ENCODE measurements around the gene PCDHA1.

PCDHA1 gene

DNA sequence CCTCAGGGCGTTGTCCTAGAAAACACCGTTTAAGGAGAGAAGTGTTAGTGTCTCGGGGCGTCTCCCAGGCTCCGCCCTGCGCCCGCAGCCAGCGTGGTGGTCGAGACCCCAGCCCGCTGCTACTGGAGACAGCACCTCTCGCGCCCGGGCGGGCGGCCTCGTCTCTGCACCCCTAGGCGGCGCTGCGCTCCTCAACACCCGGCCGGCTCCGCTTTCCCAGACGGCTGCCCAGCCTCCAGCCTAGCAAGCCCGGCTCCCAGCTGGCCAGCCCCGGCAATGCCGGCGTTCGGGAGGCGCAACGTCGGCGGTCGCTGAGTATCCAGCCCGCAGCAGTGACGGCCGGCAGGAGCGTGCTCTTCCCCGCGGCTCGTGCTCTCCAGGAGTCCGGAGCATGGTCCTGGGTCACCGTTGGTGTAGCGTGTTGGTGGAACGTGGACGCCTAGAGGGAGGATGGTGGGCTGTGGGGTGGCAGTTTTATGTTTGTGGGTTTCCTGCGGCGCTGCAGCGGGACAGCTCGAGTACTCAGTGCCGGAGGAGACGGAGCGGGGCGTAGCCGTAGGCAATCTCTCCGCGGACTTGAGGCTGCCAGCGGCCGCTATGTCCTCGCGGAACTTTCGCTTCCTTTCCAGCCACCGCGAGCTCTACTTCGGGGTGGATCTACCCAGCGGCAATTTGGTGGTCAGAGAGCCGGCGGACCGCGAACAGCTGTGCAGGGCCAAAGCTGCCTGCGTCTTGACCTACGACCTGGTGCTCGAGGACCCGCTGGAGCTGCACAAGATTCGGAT is 140.7 kb downstream of the PCDHA1 start:
- DNase-seq, result peak; percentile 55 to 77

DNA sequence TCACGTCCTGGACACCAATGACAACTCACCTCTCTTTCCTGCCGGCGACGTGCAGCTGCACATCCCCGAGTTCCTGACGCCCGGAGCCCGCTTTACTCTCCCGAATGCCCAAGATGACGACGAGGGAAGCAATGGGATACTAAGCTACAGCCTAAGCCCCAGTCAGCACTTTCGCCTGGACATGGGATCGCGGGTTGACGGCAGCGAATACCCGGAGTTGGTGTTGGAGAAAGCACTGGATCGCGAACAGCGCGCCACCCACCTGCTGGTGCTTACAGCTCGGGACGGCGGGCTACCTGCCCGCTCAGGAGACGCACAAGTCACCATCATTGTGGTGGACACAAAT is 141.3 kb downstream of the PCDHA1 start:
- DNase-seq, result no peak

DNA sequence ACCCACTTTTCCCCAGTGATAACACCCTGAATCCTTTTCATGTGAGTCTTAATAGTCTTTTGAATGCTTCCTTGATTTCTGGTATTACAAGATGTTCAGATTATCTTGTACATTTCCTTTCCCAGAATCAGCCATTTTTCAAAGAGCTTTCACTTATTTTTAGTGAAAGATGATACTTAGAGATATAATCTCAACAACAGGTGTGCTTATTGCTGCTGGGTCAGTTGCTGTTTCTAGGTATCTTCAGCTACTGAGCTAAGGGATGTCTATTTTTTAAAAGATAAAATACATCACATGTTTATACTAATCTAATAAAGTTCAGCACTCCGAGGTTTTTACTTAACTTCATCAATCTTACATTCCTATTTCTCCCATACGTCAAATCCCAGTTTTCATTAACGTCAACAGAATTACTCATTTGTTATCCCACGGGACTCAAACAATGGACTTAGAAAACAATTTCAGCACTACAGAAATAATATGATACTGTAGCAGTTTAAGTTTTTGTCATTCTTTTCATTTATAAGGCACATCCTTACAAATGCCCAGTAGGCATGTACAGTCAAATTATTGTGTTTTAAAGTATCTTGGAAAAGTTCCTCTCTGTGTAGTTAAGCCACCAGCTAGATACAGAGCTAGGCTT is 149.1 kb downstream of the PCDHA1 start:
- no peak for DNase-seq

DNA sequence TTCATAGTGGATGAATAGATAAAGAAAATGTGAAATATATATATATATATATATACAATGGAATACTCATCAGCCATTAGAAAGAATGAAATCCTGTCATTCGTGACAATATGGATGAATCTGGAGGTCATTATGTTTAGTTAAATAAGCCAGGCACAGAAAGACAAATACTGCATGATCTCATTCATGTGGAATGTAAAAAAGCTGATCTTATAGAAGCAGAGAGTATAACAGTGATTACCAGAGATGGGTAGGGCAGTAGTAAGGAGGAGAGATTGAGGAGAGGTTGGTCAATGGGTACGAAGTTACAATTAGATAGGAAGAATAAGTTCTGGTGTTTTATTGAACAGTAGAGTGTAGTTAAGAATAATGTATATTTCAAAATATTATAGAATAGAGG is 160.6 kb downstream of the PCDHA1 start:
- no peak for DNase-seq

DNA sequence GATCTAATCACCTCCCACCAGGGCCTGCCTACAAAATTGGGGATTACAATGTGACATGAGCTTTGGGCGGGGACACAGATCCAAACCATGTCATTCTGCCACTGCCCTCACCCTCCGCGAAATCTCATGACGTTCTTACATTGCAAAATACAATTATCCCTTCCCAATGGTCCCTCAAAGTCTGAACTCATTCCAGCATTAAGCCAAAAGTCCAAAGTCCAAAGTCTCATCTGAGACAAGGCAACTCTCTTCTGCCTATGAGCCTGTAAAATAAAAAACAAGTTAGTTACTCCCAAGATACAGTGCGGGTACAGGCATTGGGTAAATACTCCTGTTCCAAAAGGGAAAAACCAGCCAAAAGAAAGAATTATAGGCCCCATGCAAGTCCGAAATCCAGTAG is 165.7 kb downstream of the PCDHA1 start:
- no peak for DNase-seq

DNA sequence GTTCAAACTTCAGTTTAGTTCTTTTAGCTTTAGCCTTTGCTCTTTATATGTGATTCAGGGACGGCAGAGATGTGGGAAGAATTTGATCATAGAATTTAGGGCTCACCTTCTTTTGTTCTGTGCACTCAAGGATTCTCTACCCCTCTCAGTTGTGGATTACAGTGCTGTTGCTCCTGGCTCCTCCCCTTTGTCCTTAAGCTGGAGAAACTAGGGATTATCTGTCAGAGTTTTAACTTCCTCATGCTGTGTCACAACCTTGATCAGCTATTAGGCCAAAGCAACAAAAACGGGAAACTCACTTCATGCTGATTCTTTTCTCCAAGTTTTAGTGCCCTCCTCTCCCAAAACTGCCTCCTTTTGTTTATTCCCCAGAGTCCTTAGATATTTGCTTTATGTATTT is 167.3 kb downstream of the PCDHA1 start:
- no peak for DNase-seq

DNA sequence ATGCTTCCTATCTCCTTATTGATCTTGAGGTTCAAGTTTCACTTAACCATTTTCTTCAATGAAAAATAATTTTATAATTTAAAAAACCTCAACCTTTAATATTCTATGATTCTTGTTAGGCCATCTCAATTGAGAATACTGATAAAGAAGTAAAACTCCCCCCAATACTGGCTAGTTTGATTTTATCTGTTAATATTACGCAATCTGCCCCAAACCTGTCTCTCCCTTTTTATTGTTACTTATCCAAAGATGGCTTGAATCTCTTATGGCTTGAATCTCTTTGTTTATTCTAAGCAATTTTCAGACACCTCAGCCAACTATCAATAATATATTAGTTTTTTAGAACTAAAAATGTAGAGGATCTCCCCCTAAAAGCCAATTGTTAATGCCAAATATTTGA is 176.2 kb downstream of the PCDHA1 start:
- no peak for DNase-seq

DNA sequence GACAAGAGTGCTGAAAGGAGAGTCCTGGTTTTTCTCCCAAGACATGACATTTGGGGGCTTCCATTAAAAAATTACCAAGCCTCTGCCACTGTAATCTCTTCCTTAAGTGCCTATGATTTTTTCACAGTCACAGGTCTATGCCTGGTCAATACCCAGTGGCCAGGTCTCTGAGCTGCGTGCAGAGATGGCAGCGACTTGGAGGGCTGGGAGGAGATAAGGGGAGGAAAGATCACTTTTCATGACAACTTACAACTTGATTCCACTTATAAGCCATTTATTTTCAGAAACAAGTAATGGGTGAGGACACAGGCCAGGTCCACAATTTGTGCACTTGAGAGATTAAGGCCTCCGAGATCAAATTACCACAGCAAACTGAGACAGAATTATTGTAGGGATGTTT is 178.4 kb downstream of the PCDHA1 start:
- DNase-seq, result no peak

DNA sequence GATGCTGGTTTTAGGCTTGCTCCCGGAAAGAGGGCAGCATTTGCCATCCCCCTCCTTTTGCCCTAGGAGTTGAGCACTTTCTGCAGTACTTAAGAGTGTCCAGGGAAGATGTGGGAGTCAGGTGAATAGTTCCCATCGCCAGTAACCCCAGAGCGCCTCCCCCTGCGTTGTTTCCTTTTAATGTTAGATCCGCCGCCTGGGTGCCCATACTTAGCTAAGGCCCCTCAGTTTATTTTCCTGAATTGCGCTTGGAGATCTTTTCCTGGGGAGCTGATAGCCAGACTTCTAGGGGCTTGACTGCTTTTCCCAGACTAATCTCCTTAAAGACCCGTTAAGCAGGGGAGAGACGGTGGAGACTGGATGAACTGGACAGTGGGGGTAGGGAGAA is 180.0 kb downstream of the PCDHA1 start:
- no peak for DNase-seq

DNA sequence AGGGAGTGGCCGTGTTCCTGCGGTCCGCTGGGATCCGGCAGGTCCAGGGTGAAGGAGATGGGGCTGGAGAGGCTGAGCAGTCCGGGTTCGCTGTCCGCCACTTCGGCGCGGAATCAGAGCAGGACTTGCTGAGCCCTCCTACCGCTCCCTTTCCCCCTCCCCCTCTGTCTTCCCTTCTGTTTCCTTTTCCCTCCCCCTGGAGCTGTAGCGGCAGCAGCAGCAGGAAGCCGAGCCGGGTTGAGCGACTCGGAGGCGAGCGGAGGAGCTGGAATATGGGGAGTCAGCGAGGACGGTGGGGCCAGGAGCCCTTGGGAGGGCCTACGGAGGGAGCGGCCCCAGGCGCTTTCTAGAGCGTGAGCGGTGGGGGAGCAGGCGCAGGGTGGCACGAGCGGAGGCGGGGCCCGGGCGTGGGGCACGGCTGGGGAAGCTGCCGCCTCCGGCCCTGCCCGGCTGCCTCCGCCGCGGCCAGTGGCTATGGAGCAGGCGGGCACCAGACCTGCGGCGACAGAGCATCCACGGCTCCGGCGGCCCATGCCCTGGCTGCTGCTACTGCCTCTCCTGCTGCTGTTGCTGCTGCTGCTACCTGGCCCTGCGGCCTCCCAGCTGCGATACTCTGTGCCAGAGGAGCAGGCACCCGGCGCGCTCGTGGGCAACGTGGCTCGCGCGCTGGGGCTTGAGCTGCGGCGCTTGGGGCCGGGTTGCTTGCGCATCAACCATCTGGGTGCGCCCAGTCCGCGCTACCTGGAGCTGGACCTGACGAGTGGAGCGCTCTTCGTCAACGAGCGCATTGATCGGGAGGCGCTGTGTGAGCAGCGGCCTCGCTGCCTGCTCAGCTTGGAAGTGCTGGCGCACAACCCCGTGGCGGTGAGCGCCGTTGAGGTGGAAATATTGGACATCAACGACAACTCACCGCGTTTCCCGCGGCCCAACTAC is 180.6 kb downstream of the PCDHA1 start, which contains the start of gene PCDHAC2:
PCDHAC2 (plus strand) TSS at position 184 of the 933 bp plus-strand sequence; CDS start at position 475, 291 bp downstream.
- DNase-seq, result peak; percentile 69

DNA sequence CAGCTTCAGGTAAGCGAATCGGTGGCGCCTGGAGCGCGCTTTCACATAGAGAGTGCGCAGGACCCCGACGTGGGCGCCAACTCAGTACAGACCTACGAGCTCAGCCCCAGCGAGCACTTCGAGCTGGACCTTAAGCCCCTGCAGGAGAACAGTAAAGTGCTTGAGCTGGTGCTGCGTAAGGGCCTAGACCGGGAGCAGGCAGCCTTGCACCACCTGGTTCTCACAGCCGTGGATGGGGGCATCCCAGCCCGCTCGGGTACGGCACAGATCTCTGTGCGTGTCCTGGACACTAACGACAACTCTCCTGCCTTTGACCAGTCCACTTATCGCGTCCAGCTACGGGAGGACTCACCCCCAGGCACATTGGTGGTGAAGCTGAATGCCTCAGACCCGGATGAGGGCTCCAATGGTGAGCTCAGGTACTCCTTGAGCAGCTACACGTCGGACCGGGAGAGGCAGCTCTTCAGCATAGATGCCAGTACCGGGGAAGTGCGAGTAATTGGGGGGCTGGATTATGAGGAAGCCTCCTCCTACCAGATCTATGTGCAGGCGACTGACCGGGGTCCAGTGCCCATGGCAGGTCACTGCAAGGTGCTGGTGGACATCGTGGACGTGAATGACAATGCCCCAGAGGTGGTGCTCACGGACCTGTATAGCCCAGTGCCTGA is 181.4 kb downstream of the PCDHA1 start:
- no peak for DNase-seq

DNA sequence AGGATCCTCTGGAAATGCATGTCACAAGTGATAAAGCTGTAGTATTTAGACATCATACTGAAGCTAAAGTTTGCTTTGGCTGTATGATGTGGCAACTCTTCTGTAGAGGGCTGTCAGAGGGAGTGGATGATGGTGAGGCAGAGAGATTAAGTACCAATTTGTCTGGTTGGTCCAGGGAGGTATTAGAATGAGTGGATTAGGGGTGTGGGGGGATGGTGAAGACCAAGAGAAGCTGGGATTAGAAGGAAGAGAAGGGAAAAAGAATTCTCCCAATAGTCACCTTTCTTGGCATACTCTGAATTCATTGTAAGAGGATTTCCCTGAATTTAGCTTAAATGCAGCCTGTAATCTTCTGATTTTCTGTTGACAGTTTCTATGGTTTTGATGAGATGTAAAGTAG is 183.9 kb downstream of the PCDHA1 start:
- no peak for DNase-seq

DNA sequence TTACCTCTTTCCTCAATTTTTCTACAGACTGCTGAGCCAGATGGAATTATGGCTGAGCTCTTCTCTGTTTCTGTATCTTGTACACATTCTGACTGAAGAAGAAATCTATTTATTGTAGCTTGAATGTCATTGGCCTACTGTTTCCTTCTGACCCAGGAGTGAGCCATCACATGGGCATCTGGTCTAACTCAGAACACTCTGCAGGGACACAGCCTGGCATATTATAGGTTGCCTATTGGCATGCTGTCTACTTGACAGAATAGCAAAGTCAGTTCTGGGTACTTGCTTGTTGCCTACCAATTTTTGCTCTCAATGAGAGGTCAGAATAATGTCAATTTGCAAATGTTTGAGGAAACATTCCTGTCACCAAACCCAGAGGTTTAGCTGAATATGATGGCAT is 187.6 kb downstream of the PCDHA1 start:
- no peak for DNase-seq

DNA sequence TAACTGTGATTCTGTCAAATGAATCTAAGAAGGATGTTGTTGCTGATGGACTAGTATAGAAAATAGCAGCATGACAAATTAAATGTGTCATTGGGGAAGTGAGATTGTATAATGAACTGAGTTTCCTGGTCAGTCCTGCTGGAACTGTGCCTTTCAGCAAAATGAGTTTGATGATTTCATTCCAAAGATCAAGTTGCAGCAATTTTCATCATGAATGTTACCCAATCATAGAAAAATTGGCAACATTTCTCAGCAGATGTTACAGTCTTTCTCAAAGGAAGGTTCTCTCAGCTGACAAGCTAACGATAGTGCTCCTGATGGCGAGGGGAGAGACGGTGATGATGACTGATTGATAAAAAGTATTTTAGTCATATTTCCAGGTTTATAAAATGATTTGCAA is 191.1 kb downstream of the PCDHA1 start:
- no peak for DNase-seq

DNA sequence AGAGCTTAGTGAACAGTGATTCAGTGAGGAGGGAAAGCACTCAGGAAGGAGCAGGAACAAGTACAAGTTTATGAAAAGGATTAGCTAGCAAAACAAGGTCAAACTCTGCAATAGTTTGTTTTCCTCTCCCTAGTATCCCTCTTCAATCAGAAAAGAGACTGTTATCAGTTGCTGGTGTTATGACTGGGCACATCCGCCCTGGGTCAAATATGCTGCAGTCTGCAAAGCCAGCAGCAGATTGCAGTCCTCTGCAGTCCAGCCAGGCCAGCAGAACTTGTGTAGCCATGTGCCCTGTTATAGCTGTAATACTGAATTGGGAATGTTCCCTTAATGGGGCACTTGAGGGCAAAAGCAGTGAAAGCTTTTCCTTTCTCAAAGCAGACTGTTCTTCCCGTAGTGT is 192.3 kb downstream of the PCDHA1 start:
- no peak for DNase-seq

DNA sequence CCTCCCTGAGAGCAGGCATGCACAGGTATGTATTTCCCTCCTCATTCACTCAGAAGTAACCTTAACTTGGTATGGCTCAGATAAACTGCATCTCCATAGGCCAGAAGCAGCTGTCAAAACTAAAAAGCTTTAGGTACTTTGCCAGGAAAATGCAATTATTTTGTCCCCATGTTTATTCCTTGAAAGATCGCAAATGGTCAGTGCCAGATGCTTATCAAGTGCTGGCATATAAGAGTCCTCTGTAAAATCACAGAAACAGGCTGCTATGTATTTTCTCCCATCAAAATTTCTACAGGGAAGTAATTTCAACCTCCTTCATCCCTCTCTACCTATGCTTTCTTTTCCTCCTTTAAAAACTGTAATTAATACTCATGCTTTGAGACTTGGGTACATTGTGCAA is 193.0 kb downstream of the PCDHA1 start:
- no peak for DNase-seq

DNA sequence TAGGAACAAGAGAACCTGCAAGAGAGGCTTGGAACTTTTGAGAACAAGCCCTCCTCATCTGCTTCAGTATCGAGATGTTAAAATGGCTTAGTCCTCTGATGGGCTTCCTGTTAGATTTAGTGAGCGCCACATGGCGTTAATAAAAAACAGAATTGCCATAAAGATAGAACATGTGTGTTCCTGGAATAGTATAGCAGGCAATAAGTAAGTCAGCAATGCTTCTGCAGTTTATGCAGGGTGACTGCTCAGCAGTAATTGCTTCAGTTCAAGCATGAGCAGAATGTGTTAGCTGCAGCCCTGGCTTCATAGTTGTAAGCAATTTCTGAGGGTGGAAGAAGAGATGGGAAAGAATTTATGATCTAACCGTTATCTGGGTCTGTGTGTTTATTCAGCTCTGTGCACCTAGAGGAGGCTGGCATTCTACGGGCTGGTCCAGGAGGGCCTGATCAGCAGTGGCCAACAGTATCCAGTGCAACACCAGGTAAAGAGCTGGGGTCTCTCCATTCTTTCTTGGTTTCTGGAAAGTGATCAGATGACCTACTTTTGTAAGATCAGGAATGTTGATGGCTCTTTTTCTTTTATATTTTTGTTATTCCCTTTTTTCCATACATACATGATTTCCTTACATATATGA is 196.3 kb downstream of the PCDHA1 start:
- no peak for DNase-seq

DNA sequence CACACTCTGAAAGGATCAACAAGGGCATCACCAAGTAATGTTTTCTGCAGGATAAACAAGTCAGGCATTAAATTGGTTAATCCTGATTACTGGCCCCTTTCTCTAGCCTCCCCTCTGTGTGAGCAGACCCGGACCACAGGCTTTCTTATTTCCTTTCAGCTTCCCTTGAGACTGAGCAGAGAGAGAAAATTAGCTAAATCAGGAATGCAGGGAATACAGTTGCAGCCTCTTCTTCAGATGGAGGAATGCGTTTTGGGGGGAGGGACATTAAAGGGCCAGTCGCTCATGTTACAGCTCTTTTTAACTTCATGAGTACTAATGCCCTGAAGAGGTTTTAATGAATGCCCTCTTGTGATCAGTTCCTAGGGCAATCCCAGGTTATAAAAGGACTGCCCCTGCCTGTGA is 200.2 kb downstream of the PCDHA1 start:
- DNase-seq, result no peak

DNA sequence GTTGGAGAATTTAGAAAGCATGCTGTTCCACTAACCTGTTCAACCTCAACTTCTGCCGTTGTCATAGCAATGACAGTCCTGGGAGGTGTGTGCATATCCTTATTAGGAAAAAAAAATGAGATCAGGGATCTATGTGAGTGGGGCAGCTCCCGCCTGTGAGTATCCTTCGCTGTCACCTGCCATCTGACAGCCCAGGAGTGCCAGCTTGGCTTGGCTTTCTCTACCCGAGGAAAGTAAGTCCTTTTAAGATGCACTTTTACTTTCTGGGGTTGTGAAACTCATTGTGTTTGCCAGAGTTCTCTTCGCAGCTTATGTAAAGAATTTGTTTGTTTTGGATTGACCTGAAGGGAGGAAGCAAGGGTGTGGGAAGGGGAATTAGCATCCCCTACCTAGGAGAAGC is 202.2 kb downstream of the PCDHA1 start:
- no peak for DNase-seq

DNA sequence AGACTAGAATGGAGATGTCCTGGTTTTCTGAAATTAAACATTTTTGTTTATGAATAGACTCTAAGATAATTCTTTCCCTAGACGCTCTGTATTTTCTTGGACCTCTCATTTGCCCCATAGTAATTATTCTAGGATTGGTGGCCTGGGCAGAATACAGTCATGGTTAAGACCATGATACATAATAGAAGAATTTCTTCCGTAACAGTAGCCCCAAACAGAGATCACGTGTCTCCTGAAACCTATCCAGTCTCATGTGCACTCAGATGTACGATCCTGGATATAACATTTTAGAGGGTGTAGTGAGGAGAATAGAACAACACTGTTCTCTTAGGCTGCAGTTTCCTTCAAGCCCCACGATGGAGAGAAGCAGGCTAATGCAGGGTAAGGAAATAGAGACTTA is 202.7 kb downstream of the PCDHA1 start:
- DNase-seq, result no peak

DNA sequence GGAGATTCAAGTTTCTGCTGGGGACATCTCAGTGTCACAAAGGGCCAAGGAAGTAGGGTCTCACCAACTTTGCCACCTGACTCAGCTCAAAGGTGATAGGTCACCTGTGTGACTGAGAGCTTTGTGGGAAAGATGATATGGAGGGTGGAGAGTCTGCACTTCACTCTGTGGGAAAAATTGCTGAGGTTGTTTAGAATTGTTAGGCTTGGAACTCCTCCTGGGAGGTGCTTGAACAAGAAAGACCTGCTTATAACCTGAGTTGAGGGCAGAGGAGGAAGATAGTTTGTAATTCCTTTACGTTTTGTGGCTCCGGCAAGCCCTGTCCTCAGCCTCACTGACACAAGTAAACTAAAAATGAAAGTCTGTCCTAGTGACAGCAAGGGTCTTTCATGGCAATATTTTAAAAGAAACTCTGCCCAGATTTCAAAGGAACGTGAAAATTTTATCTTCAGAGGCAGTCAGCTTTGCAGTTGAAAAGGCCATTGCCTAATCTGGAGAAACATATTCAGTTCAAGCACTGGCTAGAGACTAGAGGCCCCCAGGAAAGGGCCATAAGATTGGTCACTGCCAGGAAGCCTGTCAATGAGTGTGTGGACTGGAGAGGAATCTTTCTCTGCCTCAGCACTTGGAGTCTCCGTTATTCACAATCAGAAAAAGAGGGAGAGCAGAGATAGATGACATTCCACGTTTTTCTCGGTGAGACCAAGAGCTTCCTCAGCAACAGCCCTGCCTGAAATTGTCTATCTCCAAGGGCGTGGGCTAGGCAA is 203.5 kb downstream of the PCDHA1 start:
- no peak for DNase-seq

DNA sequence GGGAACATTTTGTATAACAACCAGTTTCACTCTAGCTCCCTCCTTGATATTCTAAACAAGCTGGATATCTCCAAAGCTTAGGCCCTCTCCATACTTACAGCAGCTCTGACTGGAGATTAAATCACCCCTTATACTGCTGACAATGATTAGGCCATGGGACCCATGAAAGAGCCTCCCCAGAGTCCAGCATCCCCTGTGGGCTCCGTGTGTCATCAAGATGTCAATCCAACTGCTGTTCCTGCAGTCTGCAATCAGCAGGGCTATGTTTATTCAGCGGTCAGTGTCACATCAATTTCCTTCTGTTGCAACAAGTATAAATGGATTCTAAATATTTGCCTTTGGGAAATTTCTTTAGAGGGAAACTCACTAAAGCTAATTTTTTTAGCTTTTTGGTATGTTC is 206.9 kb downstream of the PCDHA1 start:
- DNase-seq, result no peak
